H1 (cell line): ENCODE data around the gene SLC66A1. TPM values are rescaled to one million over a fixed set of nuclear protein-coding genes. Genes with fewer than 3 reads are reported as not detected.

Experiments
- CTCF ChIA-PET: fragments of 300-600 bp; sonication (Branson Sonifier 250); formaldehyde crosslinking; loops from one replicate; lab custom pipeline; 2021; ENCODE audit not compliant: partially characterized antibody; lab: Charles Lee
- POLR2A ChIA-PET: fragments of 300-600 bp; sonication (Branson Sonifier 250); formaldehyde crosslinking; loops from one replicate; lab custom pipeline; 2021; ENCODE audit warnings: inconsistent platforms; ENCODE audit not compliant: partially characterized antibody; lab: Charles Lee
- DNase-seq, 2 experiments: peaks; one replicate each; pipeline versions ENCODE4 v3.0.0 to v3.0.0-alpha.2; 2010 to 2022; ENCODE audit warnings: low spot score in 2 of 2, low read depth in 1 of 2, mixed read lengths in 1 of 2
- FAIRE-seq: peaks from 2 replicates; lab custom pipeline; 2011; peaks lifted over from hg19 to GRCh38; lab: Jason Lieb, UNC
- H2AFZ ChIP-seq: 2 replicates; pipeline ENCODE4 v1.8.1; 2012; ENCODE audit warnings: low read length, inconsistent platforms
- H2AK5ac ChIP-seq: 2 replicates; pipeline ENCODE4 v1.6.1; 2013; ENCODE audit warnings: low read depth, low read length
- H2BK120ac ChIP-seq: replicated peaks from 2 replicates; pipeline ENCODE3; 2013; ENCODE audit warnings: low read depth, low read length, inconsistent platforms
- H2BK12ac ChIP-seq: 2 replicates; pipeline ENCODE4 v1.6.1; 2013; ENCODE audit warnings: low read depth, low read length
- H2BK15ac ChIP-seq: 2 replicates; pipeline ENCODE4 v1.6.1; 2013; ENCODE audit warnings: low read length
- H2BK20ac ChIP-seq: 2 replicates; pipeline ENCODE4 v1.6.1; 2013; ENCODE audit warnings: low read length
- H2BK5ac ChIP-seq: 2 replicates; pipeline ENCODE4 v1.6.1; 2013; ENCODE audit warnings: low read depth, low read length
- H3K14ac ChIP-seq: 2 replicates; pipeline ENCODE4 v1.6.1; 2013; ENCODE audit warnings: inconsistent platforms; ENCODE audit not compliant: insufficient read length
- H3K18ac ChIP-seq: 2 replicates; pipeline ENCODE4 v1.6.1; 2013; ENCODE audit warnings: low read length; ENCODE audit errors: extremely low read depth
- H3K23ac ChIP-seq: 2 replicates; pipeline ENCODE4 v1.6.1; 2013; ENCODE audit warnings: inconsistent platforms; ENCODE audit not compliant: insufficient read length
- H3K23me2 ChIP-seq: 2 replicates; pipeline ENCODE4 v1.6.1; 2013; ENCODE audit warnings: low read depth, low read length
- H3K27ac ChIP-seq: 2 replicates; pipeline ENCODE4 v1.6.1; 2011; ENCODE audit warnings: low read depth, low read length, inconsistent platforms
- H3K27me3 ChIP-seq, 4 experiments: replicated peaks in 1 of 4; 1 replicate in 1 of 4; 2 replicates in 3 of 4; pipeline versions ENCODE4 v1.6.1 to v1.8.1; 2011 to 2013; ENCODE audit warnings: low read length in 3 of 4, mild to moderate bottlenecking in 3 of 4, inconsistent platforms in 2 of 4, mixed read lengths in 2 of 4, moderate library complexity in 1 of 4; ENCODE audit not compliant: control insufficient read depth in 3 of 4, insufficient read depth in 3 of 4; ENCODE audit errors: extremely low read depth in 1 of 4
- H3K36me3 ChIP-seq, 4 experiments: 2 replicates each; pipeline versions ENCODE4 v1.6.1 to v1.8.1; 2011 to 2013; ENCODE audit warnings: mild to moderate bottlenecking in 4 of 4, low read length in 3 of 4, moderate library complexity in 2 of 4, control low read depth in 1 of 4, inconsistent platforms in 1 of 4; ENCODE audit not compliant: insufficient read depth in 4 of 4, control insufficient read depth in 2 of 4
- H3K4ac ChIP-seq: replicated peaks from 2 replicates; pipeline ENCODE3; 2013; ENCODE audit warnings: low read length, low read depth, mixed read lengths, inconsistent platforms; ENCODE audit not compliant: insufficient read length
- H3K4me1 ChIP-seq, 4 experiments: replicated peaks in 1 of 4; 1 replicate in 1 of 4; 2 replicates in 3 of 4; pipeline versions ENCODE4 v1.6.1 to v1.8.1; 2011 to 2013; ENCODE audit warnings: low read length in 3 of 4, inconsistent platforms in 2 of 4, mixed read lengths in 1 of 4; ENCODE audit not compliant: insufficient read depth in 4 of 4, control insufficient read depth in 3 of 4
- H3K4me2 ChIP-seq, 2 experiments: 2 replicates each; pipeline versions ENCODE4 v1.6.1 to v1.8.1; 2011 to 2013; ENCODE audit warnings: low read depth in 2 of 2, low read length in 2 of 2, control low read depth in 1 of 2, inconsistent platforms in 1 of 2, mild to moderate bottlenecking in 1 of 2; ENCODE audit not compliant: insufficient read depth in 1 of 2
- H3K4me3 ChIP-seq, 4 experiments: fragments of 200-600, 300-600 bp in 1 of 4; sonication (generic), shearing (Covaris generic), sonication (Bioruptor Twin) in 1 of 4; 2 replicates each; pipeline versions ENCODE4 v1.5.1 to v1.8.1; 2011 to 2016; ENCODE audit warnings: low read length in 4 of 4, low read depth in 3 of 4, control low read depth in 2 of 4, inconsistent platforms in 2 of 4, mild to moderate bottlenecking in 2 of 4, mixed read lengths in 1 of 4, moderate library complexity in 1 of 4; ENCODE audit not compliant: insufficient read depth in 2 of 4; ENCODE audit errors: extremely low read depth in 1 of 4
- H3K56ac ChIP-seq: replicated peaks from 2 replicates; pipeline ENCODE3; 2013; ENCODE audit warnings: low read depth, mild to moderate bottlenecking, mixed read lengths, low read length, inconsistent platforms; ENCODE audit not compliant: insufficient read length
- H3K79me1 ChIP-seq: 2 replicates; pipeline ENCODE4 v1.6.1; 2013; ENCODE audit warnings: low read depth, low read length, control low read depth
- H3K79me2 ChIP-seq, 2 experiments: 2 replicates each; pipeline versions ENCODE4 v1.6.1 to v1.8.1; 2012 to 2013; ENCODE audit warnings: low read length in 2 of 2, mild to moderate bottlenecking in 2 of 2, inconsistent platforms in 1 of 2; ENCODE audit not compliant: insufficient read depth in 2 of 2, control insufficient read depth in 1 of 2
- H3K9ac ChIP-seq, 4 experiments: replicated peaks in 1 of 4; 1 replicate in 1 of 4; 2 replicates in 3 of 4; pipeline versions ENCODE4 v1.6.1 to v1.8.1; 2011 to 2013; ENCODE audit warnings: low read depth in 3 of 4, low read length in 3 of 4, control low read depth in 2 of 4, mild to moderate bottlenecking in 2 of 4, moderate library complexity in 2 of 4, inconsistent platforms in 1 of 4; ENCODE audit errors: extremely low read depth in 1 of 4
- H3K9me3 ChIP-seq, 2 experiments: 2 replicates each; pipeline versions ENCODE4 v1.6.1 to v1.8.1; 2012 to 2013; ENCODE audit warnings: mild to moderate bottlenecking in 2 of 2, moderate library complexity in 2 of 2, control low read depth in 1 of 2, inconsistent platforms in 1 of 2, low read depth in 1 of 2, low read length in 1 of 2, mixed read lengths in 1 of 2; ENCODE audit not compliant: insufficient read depth in 2 of 2
- H4K20me1 ChIP-seq, 2 experiments: replicated peaks in 1 of 2; 2 replicates each; pipeline versions ENCODE3 to v1.8.1; 2011 to 2013; ENCODE audit warnings: inconsistent platforms in 2 of 2, low read length in 2 of 2, mild to moderate bottlenecking in 1 of 2; ENCODE audit not compliant: insufficient read depth in 2 of 2, control insufficient read depth in 1 of 2
- H4K5ac ChIP-seq: 2 replicates; pipeline ENCODE4 v1.6.1; 2013; ENCODE audit warnings: low read length, low read depth, mixed read lengths, inconsistent platforms; ENCODE audit not compliant: insufficient read length
- H4K8ac ChIP-seq: 2 replicates; pipeline ENCODE4 v1.8.0; 2013; ENCODE audit warnings: mild to moderate bottlenecking, moderate library complexity, low read length, inconsistent platforms; ENCODE audit not compliant: insufficient read depth; ENCODE audit errors: extremely low read depth
- H4K91ac ChIP-seq: replicated peaks from 2 replicates; pipeline ENCODE3; 2013; ENCODE audit warnings: low read length, mixed read lengths, inconsistent platforms; ENCODE audit not compliant: insufficient read length
- ATF2 ChIP-seq: IDR thresholded peaks from 2 replicates; pipeline ENCODE4 v1.6.1; 2012; ENCODE audit warnings: low read length, inconsistent platforms
- EZH2 ChIP-seq: fragments of 200-600 bp; sonication (generic); IDR thresholded peaks from 2 replicates; pipeline ENCODE4 v1.7.1; 2012; ENCODE audit warnings: low read depth, mild to moderate bottlenecking, moderate library complexity, low read length, inconsistent platforms; ENCODE audit not compliant: severe bottlenecking
- GABPA ChIP-seq: IDR thresholded peaks from 2 replicates; pipeline ENCODE4 v1.6.1; 2011; ENCODE audit warnings: mild to moderate bottlenecking, low read length, moderate library complexity, borderline replicate concordance; ENCODE audit not compliant: insufficient read depth
- HDAC6 ChIP-seq: IDR thresholded peaks from one replicate; pipeline ENCODE4 v1.7.1; 2012; ENCODE audit warnings: low read depth, mild to moderate bottlenecking, inconsistent platforms, low read length, moderate library complexity
- NANOG ChIP-seq: IDR thresholded peaks from 2 replicates; pipeline ENCODE4 v1.6.1; 2011; ENCODE audit warnings: low read length, low read depth, mild to moderate bottlenecking, inconsistent platforms; ENCODE audit not compliant: insufficient read depth, poor library complexity, severe bottlenecking
- POLR2AphosphoS5 ChIP-seq: IDR thresholded peaks from 2 replicates; pipeline ENCODE4 v1.6.1; 2011; ENCODE audit warnings: low read depth, low read length
- RBBP5 ChIP-seq: IDR thresholded peaks from 2 replicates; pipeline ENCODE4 v1.7.1; 2012; ENCODE audit warnings: low read depth, mild to moderate bottlenecking, inconsistent platforms, low read length, moderate library complexity, borderline replicate concordance
- RXRA ChIP-seq: IDR thresholded peaks from 2 replicates; pipeline ENCODE4 v1.6.1; 2011; ENCODE audit warnings: low read depth, mild to moderate bottlenecking, low read length, moderate library complexity; ENCODE audit not compliant: insufficient read depth
- TAF1 ChIP-seq: IDR thresholded peaks from 2 replicates; pipeline ENCODE4 v1.6.1; 2011; ENCODE audit warnings: mild to moderate bottlenecking, low read depth, low read length
- YY1 ChIP-seq: IDR thresholded peaks from 2 replicates; pipeline ENCODE4 v1.6.1; 2011; ENCODE audit warnings: low read depth, mild to moderate bottlenecking, low read length
- WGBS, 2 experiments: shearing (Covaris generic) in 1 of 2; methylation state at CpG; one replicate each; pipeline versions ENCODE4 v1.1.6 to v1.1.7; 2013 to 2015; ENCODE audit warnings: low lambda C conversion rate in 2 of 2, mixed read lengths in 2 of 2, inconsistent platforms in 1 of 2, low coverage in 1 of 2, missing lambda C conversion rate in 1 of 2; ENCODE audit not compliant: insufficient replicate concordance in 2 of 2, insufficient coverage in 1 of 2, insufficient read length in 1 of 2; ENCODE audit errors: extremely low coverage in 1 of 2, missing lambda C conversion rate in 1 of 2; 5-methylcytosine and 5-hydroxymethylcytosine counted together
- polyA plus RNA-seq, 7 experiments: library from polyadenylated mRNA; depleted of rRNA in 3 of 7; stranded (reverse) in 5 of 7; unstranded in 2 of 7; fragments of >200 nt in 5 of 7; fragments of 200-250 nt in 2 of 7; gene quantifications; 1 replicate in 5 of 7; 2 replicates in 1 of 7; 4 replicates in 1 of 7; pipeline versions ENCODE4 v1.2.1 to v1.2.3, GENCODE V29; 2011 to 2013; ENCODE audit warnings: missing spikeins in 2 of 7, mixed read lengths in 2 of 7
- total RNA-seq: library from RNA; stranded (reverse); fragmentation: NEBNext Ultra II Directional; extraction: Animal tissue kit (Norgen Biotek cat#: 25700); gene quantifications from 2 replicates; pipeline ENCODE4 v1.2.1, GENCODE V29; 2021
- TF ChIP-seq, protein P1 (sequence below): IDR thresholded peaks from 2 replicates; pipeline ENCODE4 v1.6.1; 2012; ENCODE audit warnings: inconsistent platforms

Gene SLC66A1
- total and polyA plus RNA-seq, 2 of the 8 experiments (the other 6 are each of a cell fraction or from before 2014, with no cell fraction given) = 16.8 to 27.9 TPM

DNA sequence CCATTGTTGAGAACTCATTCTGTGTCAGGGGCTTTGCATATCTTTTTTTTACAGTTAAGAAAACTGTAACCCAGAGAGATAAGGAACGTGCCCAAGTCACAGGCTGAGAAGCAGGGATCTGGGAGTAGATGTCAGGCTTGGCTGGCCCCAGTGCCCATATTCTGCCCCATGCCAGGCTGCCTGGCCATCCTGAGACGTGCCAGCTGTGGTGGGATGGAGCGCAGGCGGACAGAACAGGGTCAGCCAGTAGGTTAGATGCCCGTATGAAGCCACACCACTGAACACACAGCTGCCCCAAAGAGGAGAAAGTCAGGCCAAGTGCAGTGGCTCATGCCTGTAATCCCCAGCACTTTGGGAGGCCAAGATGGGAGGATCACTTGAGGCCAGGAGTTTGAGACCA is 55.9 kb downstream of the SLC66A1 start:
- no peak for DNase-seq
- CTCF ChIA-PET = interaction anchor here (0.6 to 8.1 kb wide), 8 partner anchors 20 to 336 kb away, joined by 3 to 56 read pairs (median 4); no protein-coding TSS in a partner anchor
- no peak overlapping the region for H3K9ac ChIP-seq
- H3K4me2 ChIP-seq = no peak overlapping the region
- H3K79me1 ChIP-seq = peaks cover 15% of the 10 kb centered on the region
- H3K23me2 ChIP-seq = no peaks in the 10 kb centered on the region
- no peaks in the 10 kb centered on the region for H3K27me3 ChIP-seq
- H2BK120ac ChIP-seq = no peak overlapping the region
- peaks cover 0 to 2% (median 0%) of the 10 kb centered on the region in 4 experiments; a peak in 1 of 7 replicates for H3K4me1 ChIP-seq
- no peak overlapping the region for H3K4me3 ChIP-seq
- H3K4ac ChIP-seq = no peak overlapping the region
- 98% methylated on average over 5 of the region's 5 CpGs; no CpG with 5 or more reads in 1 of the 2 experiments for WGBS, 2 experiments
- no peak overlapping the region for H4K91ac ChIP-seq
- H3K14ac ChIP-seq = no peak overlapping the region
- POLR2A ChIA-PET = interaction anchor here (1.3 kb wide), 1 partner anchor 14 kb away, joined by 4 read pairs; no protein-coding TSS in a partner anchor
- peaks cover 0 to 3% (median 1%) of the 10 kb centered on the region in 4 experiments; a peak in 2 of 8 replicates for H3K36me3 ChIP-seq
- no peak overlapping the region for H2BK15ac ChIP-seq
- H2BK12ac ChIP-seq = no peak overlapping the region
- H4K20me1 ChIP-seq = peaks cover 13 to 19% of the 10 kb centered on the region in 2 experiments
- no peak for FAIRE-seq
- H2BK20ac ChIP-seq = no peak overlapping the region
- H2AFZ ChIP-seq = no peak overlapping the region
- H2BK5ac ChIP-seq = no peak overlapping the region
- no peak overlapping the region for H2AK5ac ChIP-seq
- no peak overlapping the region for H3K27ac ChIP-seq
- no peak overlapping the region for H4K8ac ChIP-seq
- no peak overlapping the region for H3K56ac ChIP-seq
- no peak overlapping the region for H4K5ac ChIP-seq
- H3K18ac ChIP-seq = no peak overlapping the region
- H3K9me3 ChIP-seq = no peaks in the 10 kb centered on the region
- no peak overlapping the region for H3K23ac ChIP-seq
- H3K79me2 ChIP-seq = peaks cover 0 to 12% of the 10 kb centered on the region in 2 experiments; a peak in 1 of 4 replicates
- TF ChIP-seq YY1 = no peak
- no peak for TF ChIP-seq ATF2
- no peak for TF ChIP-seq EZH2
- no peak for TF ChIP-seq NANOG
- no peak for TF ChIP-seq POLR2AphosphoS5
- no peak for TF ChIP-seq RXRA
- TF ChIP-seq GABPA = no peak
- TF ChIP-seq, protein P1, sequence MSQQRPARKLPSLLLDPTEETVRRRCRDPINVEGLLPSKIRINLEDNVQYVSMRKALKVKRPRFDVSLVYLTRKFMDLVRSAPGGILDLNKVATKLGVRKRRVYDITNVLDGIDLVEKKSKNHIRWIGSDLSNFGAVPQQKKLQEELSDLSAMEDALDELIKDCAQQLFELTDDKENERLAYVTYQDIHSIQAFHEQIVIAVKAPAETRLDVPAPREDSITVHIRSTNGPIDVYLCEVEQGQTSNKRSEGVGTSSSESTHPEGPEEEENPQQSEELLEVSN = no peak
- TF ChIP-seq RBBP5 = no peak
- TF ChIP-seq TAF1 = no peak
- TF ChIP-seq HDAC6 = no peak
